ENCODE data around the gene POLN.

GRCh38 chr4:2082118-2082517, 159.8 kb downstream of the POLN start:
- TF ChIP-seq CTCF (IDR thresholded peaks at IDR 0.05), result no peak
- no peak for TF ChIP-seq POLR2A (IDR thresholded peaks at IDR 0.05)
